Gastrocnemius medialis (tissue), 4 donors: ENCODE results near the gene ENDOV.

ENCODE experiments used
- CTCF ChIP-seq, 5 experiments: fragments of 450-650 bp in 3 of 5; fragments of 200-600 bp in 2 of 5; sonication (generic) in 2 of 5; IDR thresholded peaks in 4 of 5; conservative IDR thresholded peaks in 1 of 5; 1 replicate in 4 of 5; 2 replicates in 1 of 5; pipeline ENCODE4 v1.5.1; 2016 to 2019; ENCODE audit warnings: antibody characterized with exemption in 5 of 5, mild to moderate bottlenecking in 3 of 5, moderate library complexity in 3 of 5
- POLR2A ChIP-seq, 2 donors: fragments of 450-650 bp; IDR thresholded peaks; one replicate each; pipeline ENCODE4 v1.6.1; 2017; ENCODE audit warnings: antibody characterized with exemption in 2 of 2, mild to moderate bottlenecking in 2 of 2, moderate library complexity in 2 of 2

DNA sequence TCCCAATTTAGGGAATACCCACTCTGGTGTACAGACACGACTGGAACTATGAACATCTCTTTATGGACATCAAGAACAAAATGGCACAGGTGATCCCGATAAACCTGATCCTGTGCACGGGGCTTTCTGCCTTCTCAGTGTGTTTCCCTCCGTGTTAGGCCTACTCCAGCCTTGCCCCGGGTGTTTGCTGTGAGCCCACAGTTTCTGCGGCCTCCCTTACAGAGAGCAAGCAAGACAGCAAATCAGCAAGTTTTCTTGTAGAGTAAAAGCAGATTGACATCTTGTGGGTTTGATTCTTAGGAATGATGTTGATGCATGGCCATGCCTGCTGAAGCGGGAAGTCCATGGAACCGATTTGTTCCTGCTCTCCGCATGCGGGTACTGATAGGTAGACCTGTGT, 26.4 kb upstream of the ENDOV start:
- no peak for TF ChIP-seq CTCF (IDR thresholded peaks at IDR 0.05 in 4 of 5, conservative IDR thresholded peaks at IDR 0.05 in 1 of 5)
- no peak for TF ChIP-seq POLR2A (IDR thresholded peaks at IDR 0.05)
